ENCODE results near the gene FANCD2.

DNA sequence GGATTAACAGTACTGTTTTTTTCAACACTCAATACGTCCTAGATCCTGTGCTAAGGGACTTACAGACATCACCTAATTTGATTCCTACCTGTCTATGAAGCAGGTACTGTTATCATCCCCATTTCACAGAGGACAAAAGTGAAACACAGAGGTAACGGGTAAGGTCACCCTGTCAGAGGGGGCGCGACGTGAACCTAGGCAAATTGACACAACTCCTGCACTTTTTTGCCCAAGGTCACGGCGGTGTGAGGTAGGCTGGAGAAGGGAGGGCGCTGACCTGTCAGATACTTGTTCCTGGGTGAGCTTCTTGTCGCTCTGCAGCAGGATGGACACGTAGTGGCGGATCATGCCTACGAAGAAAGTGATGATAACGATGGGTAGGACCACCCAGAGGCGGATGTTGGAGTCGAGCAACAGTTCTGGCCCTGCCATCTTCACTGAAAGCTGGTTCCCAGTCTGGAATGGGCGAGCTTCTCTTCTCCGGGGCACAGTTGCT lies 40.0 kb upstream of the FANCD2 start:
- TF ChIP-seq EZH2 (IDR thresholded peaks at IDR 0.05) = no peak
- TF ChIP-seq POLR2AphosphoS5 (IDR thresholded peaks at IDR 0.05; ENCODE audit: borderline replicate concordance, low read depth, low read length) = no peak

Data from SK-N-MC (cell line).